PC-9 (cell line): ENCODE measurements around the gene ENO4. TPM values are rescaled to one million over a fixed set of nuclear protein-coding genes. Genes with fewer than 3 reads are reported as not detected.

ENCODE experiments used
- BruUV-seq: library from RNA; stranded (reverse); fragments of 400-500 nt; replicated peaks from 2 replicates; lab custom pipeline; 2021; lab: Mats Ljungman, UMichigan
- CTCF ChIA-PET: fragments of 300-600 bp; sonication (Branson Sonifier 250); formaldehyde crosslinking; loops from one replicate; lab custom pipeline; 2022; ENCODE audit warnings: antibody characterized with exemption; lab: Charles Lee
- POLR2A ChIA-PET: fragments of 300-600 bp; sonication (Branson Sonifier 250); formaldehyde crosslinking; loops from one replicate; lab custom pipeline; 2022; ENCODE audit warnings: antibody characterized with exemption; ENCODE audit not compliant: unreplicated experiment; lab: Charles Lee
- DNase-seq, 2 experiments: peaks; one replicate each; pipeline versions ENCODE4 v3.0.0 to v3.0.0-alpha.2; 2015 to 2022; ENCODE audit warnings: mixed read lengths in 1 of 2
- H2AFZ ChIP-seq: fragments of 200-600 bp; sonication (generic); 2 replicates; pipeline ENCODE4 v1.8.1; 2017; ENCODE audit warnings: antibody characterized with exemption
- H3F3A ChIP-seq: fragments of 200-600 bp; sonication (generic); 2 replicates; pipeline ENCODE4 v1.8.1; 2017; ENCODE audit warnings: antibody characterized with exemption, mild to moderate bottlenecking, low read depth; ENCODE audit not compliant: insufficient read depth
- H3K27ac ChIP-seq: fragments of 200-600 bp; sonication (generic); 2 replicates; pipeline ENCODE4 v1.6.1; 2016; ENCODE audit warnings: mixed run types
- H3K27me3 ChIP-seq: fragments of 200-600 bp; sonication (generic); 2 replicates; pipeline ENCODE4 v1.6.1; 2016; ENCODE audit warnings: low read depth, mixed run types; ENCODE audit not compliant: insufficient read depth
- H3K36me3 ChIP-seq: fragments of 200-600 bp; sonication (generic); 2 replicates; pipeline ENCODE4 v1.6.1; 2016; ENCODE audit warnings: low read depth, mixed run types
- H3K4me1 ChIP-seq: fragments of 200-600 bp; sonication (generic); replicated peaks from 2 replicates; pipeline ENCODE4 v1.6.1; 2016; ENCODE audit warnings: mixed run types; ENCODE audit not compliant: insufficient read depth
- H3K4me2 ChIP-seq: fragments of 200-600 bp; sonication (generic); 2 replicates; pipeline ENCODE4 v1.6.1; 2017; ENCODE audit warnings: mixed run types
- H3K4me3 ChIP-seq: fragments of 200-600 bp; sonication (generic); 2 replicates; pipeline ENCODE4 v1.6.1; 2016; ENCODE audit warnings: mixed run types
- H3K79me2 ChIP-seq: fragments of 200-600 bp; sonication (generic); 2 replicates; pipeline ENCODE4 v1.6.1; 2017; ENCODE audit warnings: low read depth, mixed run types
- H3K9me2 ChIP-seq: fragments of 200-600 bp; sonication (generic); 2 replicates; pipeline ENCODE4 v1.8.1; 2017; ENCODE audit warnings: mild to moderate bottlenecking; ENCODE audit not compliant: insufficient read depth
- H3K9me3 ChIP-seq: fragments of 200-600 bp; sonication (generic); 2 replicates; pipeline ENCODE4 v1.8.1; 2016; ENCODE audit warnings: low read depth; ENCODE audit not compliant: insufficient read depth
- H4K20me1 ChIP-seq: fragments of 200-600 bp; sonication (generic); 2 replicates; pipeline ENCODE4 v1.8.1; 2017; ENCODE audit not compliant: insufficient read depth
- EZH2 ChIP-seq: fragments of 200-600 bp; sonication (generic); IDR thresholded peaks from 2 replicates; pipeline ENCODE4 v1.8.0; 2017; ENCODE audit warnings: antibody characterized with exemption, low read depth
- intact Hi-C: fragments of 100-400 bp; cut with micrococcal nuclease; formaldehyde crosslinking; loops from one replicate; pipeline ENCODE4 v1.10.0; 2022; ENCODE audit not compliant: unreplicated experiment
- total RNA-seq: library from RNA; stranded (reverse); gene quantifications from 2 replicates; pipeline ENCODE4 v1.2.3, GENCODE V29; 2021
- TF ChIP-seq, protein P1 (sequence below): fragments of 200-600 bp; sonication (generic); conservative IDR thresholded peaks from 2 replicates; pipeline ENCODE4 v1.6.1; 2017; ENCODE audit warnings: mixed run types, antibody characterized with exemption, mild to moderate bottlenecking, moderate library complexity

Gene ENO4
- total RNA-seq, 1 experiment from 2014 or later = 0.79 TPM

DNA sequence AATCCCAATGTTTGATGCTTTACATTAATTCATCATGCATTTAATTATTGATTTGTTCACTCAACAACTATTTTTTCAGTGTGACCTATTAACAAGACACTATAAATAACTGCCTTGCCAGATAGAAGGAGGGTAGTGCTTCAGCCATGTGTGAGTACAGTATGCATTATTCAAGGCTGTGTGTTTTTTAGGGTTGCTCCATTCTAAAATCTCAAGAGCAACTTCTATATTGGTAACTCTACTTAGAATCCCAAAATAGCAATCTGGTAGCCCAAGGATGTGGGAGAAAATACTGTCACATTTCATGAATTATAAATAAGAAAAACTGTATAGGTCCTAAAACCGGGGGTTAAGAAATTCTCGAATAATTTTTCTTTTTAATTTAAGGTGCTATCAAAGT, 69.9 kb downstream of the ENO4 start:
- intact Hi-C loops = no loop called here
- CTCF ChIA-PET = no interaction called here
- no peak for DNase-seq
- H3K4me1 ChIP-seq = no peaks in the 10 kb centered on the region
- no TSS peak for BruUV-seq
- no peaks in the 10 kb centered on the region for H3K79me2 ChIP-seq
- H4K20me1 ChIP-seq = no peaks in the 10 kb centered on the region
- H3K4me2 ChIP-seq = no peak overlapping the region
- no peak overlapping the region for H3K27ac ChIP-seq
- TF ChIP-seq, protein P1, sequence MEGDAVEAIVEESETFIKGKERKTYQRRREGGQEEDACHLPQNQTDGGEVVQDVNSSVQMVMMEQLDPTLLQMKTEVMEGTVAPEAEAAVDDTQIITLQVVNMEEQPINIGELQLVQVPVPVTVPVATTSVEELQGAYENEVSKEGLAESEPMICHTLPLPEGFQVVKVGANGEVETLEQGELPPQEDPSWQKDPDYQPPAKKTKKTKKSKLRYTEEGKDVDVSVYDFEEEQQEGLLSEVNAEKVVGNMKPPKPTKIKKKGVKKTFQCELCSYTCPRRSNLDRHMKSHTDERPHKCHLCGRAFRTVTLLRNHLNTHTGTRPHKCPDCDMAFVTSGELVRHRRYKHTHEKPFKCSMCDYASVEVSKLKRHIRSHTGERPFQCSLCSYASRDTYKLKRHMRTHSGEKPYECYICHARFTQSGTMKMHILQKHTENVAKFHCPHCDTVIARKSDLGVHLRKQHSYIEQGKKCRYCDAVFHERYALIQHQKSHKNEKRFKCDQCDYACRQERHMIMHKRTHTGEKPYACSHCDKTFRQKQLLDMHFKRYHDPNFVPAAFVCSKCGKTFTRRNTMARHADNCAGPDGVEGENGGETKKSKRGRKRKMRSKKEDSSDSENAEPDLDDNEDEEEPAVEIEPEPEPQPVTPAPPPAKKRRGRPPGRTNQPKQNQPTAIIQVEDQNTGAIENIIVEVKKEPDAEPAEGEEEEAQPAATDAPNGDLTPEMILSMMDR = no peak
- no peak for TF ChIP-seq EZH2
- H3K4me3 ChIP-seq = no peak overlapping the region
- H3F3A ChIP-seq = no peaks in the 10 kb centered on the region
- H3K9me3 ChIP-seq = no peaks in the 10 kb centered on the region
- H3K36me3 ChIP-seq = no peaks in the 10 kb centered on the region
- no peaks in the 10 kb centered on the region for H3K27me3 ChIP-seq
- POLR2A ChIA-PET = no interaction called here
- no peaks in the 10 kb centered on the region for H3K9me2 ChIP-seq
- no peak overlapping the region for H2AFZ ChIP-seq

DNA sequence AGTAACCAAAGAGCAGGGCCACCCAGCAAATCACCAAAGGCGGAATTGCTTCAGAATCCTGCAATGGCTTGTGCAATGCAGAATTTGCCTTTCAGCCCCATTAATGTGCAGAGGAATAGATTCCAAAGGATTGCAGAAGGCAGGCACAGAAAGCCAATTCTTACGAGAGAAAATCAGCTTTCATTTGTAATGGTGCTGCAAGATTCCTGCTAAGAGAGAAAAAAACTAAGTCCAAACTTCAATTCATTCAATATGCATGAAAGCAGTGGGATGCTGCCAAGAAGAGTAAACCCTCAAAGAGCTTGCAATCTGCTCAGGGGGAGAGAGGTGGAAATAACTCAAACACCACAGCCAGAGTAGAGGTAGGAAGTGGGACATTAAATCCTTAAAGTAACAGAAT, 70.4 kb downstream of the ENO4 start:
- intact Hi-C loops = no loop called here
- H3K27ac ChIP-seq = no peak overlapping the region
- H2AFZ ChIP-seq = no peak overlapping the region
- H3K36me3 ChIP-seq = no peaks in the 10 kb centered on the region
- TF ChIP-seq, protein P1 = no peak
- no peak for TF ChIP-seq EZH2
- H3F3A ChIP-seq = no peaks in the 10 kb centered on the region
- POLR2A ChIA-PET = no interaction called here
- H3K4me2 ChIP-seq = no peak overlapping the region
- H3K9me3 ChIP-seq = no peaks in the 10 kb centered on the region
- no TSS peak for BruUV-seq
- no peaks in the 10 kb centered on the region for H3K4me1 ChIP-seq
- CTCF ChIA-PET = no interaction called here
- no peaks in the 10 kb centered on the region for H4K20me1 ChIP-seq
- DNase-seq = no peak
- no peaks in the 10 kb centered on the region for H3K27me3 ChIP-seq
- no peak overlapping the region for H3K4me3 ChIP-seq
- H3K79me2 ChIP-seq = no peaks in the 10 kb centered on the region
- H3K9me2 ChIP-seq = no peaks in the 10 kb centered on the region

DNA sequence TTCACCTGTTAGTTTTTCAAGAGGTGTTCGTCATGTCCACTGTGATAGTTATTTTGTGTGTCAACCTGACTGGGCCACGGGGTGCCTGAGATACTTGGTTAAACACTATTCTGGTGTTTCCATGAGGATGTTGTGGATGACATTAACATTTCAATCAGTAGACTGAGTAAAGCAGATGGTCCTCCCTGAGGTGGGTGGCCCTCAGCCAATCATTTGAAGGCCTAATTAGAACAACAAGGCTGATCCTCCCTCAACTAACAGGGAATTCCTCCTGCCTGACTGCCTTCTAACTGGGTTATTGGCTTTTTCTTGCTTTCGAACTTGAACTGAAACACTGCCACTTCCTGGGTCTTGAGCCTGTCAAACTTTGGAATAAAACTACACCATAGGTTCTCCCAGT, 75.8 kb downstream of the ENO4 start:
- TF ChIP-seq, protein P1 = no peak
- TF ChIP-seq EZH2 = no peak
- intact Hi-C loops = no loop called here

More for the DNA sequence above, 75.8 kb downstream of the ENO4 start:
- Histone ChIP-seq H3K4me1 (no peaks in the 10 kb centered on the region), H3K9me3 (no peaks in the 10 kb centered on the region), H2AFZ (no peak overlapping the region), H4K20me1 (no peaks in the 10 kb centered on the region), H3K4me3 (no peak overlapping the region), H3K27me3 (no peaks in the 10 kb centered on the region), H3K9me2 (no peaks in the 10 kb centered on the region), H3K79me2 (no peaks in the 10 kb centered on the region), H3F3A (no peaks in the 10 kb centered on the region), H3K4me2 (no peak overlapping the region), H3K36me3 (no peaks in the 10 kb centered on the region), H3K27ac (no peak overlapping the region)
- DNase-seq = no peak
- BruUV-seq = no TSS peak
- CTCF ChIA-PET = no interaction called here
- POLR2A ChIA-PET = no interaction called here
